IPS-18c (cell line): ENCODE measurements around the gene RNU7-1.

ENCODE experiments used
- H3K4me3 ChIP-seq: 2 replicates; pipeline ENCODE4 v1.7.0; 2013; ENCODE audit warnings: low read depth, mild to moderate bottlenecking, low read length, moderate library complexity; ENCODE audit not compliant: insufficient read depth
- H3K9me3 ChIP-seq: one replicate; pipeline ENCODE4 v1.6.1; 2013; ENCODE audit warnings: mild to moderate bottlenecking, low read length, moderate library complexity; ENCODE audit not compliant: control insufficient read depth, insufficient read depth

Gene RNU7-1

DNA sequence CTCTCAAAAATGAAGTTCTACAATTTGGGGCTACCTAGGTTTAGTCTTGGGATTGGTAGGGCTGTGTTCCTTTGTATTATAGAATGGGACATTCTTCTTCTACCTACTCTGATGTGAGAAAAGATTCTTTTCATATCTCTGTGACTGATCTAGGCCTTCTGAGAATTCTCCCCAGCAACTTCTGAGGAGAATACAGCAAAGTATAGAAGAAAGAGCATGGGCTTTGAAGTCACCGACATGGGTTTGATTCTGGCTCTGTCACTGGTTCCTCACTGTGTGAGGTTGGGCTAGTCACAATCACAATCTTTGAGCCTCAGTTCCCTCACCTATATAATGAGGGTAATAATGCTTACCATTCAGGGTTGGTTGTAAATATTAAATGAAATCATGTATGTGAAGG, 10.8 kb upstream of the RNU7-1 start:
- no peaks in the 10 kb centered on the region for H3K9me3 ChIP-seq
- no peak overlapping the region for H3K4me3 ChIP-seq

DNA sequence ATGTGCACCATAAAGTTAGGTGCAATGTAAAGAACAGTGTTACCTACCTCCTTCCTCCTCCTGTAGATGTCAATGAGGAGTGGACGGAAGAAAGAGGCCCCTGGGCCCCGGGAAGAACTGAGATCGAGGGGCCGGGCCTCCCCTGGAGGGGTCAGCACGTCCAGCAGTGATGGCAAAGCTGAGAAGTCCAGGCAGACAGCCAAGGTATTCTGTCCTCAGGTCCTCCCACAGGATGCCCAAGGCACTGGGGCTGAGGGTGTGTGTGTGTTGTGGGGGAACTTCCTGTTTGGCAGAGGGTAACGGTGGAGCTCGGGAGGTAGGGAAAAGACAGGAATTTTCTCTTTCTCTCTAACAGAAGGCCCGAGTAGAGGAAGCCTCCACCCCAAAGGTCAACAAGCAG, 9.5 kb upstream of the RNU7-1 start:
- no peak overlapping the region for H3K4me3 ChIP-seq
- H3K9me3 ChIP-seq = no peaks in the 10 kb centered on the region

GRCh38 chr12:6935371-6936193, 8.0 kb upstream of the RNU7-1 start:
- H3K9me3 ChIP-seq = no peaks in the 10 kb centered on the region
- no peak overlapping the region for H3K4me3 ChIP-seq

GRCh38 chr12:6936194-6936635, 7.4 kb upstream of the RNU7-1 start:
- Histone ChIP-seq H3K9me3 (no peaks in the 10 kb centered on the region), H3K4me3 (no peak overlapping the region)

- Histone ChIP-seq H3K9me3 (no peaks in the 10 kb centered on the region), H3K4me3 (peak overlapping the region; percentile 71; the same call in 1 of the 2 replicates)
Measured at GRCh38 chr12:6936636-6937480, 6.8 kb upstream of the RNU7-1 start.

DNA sequence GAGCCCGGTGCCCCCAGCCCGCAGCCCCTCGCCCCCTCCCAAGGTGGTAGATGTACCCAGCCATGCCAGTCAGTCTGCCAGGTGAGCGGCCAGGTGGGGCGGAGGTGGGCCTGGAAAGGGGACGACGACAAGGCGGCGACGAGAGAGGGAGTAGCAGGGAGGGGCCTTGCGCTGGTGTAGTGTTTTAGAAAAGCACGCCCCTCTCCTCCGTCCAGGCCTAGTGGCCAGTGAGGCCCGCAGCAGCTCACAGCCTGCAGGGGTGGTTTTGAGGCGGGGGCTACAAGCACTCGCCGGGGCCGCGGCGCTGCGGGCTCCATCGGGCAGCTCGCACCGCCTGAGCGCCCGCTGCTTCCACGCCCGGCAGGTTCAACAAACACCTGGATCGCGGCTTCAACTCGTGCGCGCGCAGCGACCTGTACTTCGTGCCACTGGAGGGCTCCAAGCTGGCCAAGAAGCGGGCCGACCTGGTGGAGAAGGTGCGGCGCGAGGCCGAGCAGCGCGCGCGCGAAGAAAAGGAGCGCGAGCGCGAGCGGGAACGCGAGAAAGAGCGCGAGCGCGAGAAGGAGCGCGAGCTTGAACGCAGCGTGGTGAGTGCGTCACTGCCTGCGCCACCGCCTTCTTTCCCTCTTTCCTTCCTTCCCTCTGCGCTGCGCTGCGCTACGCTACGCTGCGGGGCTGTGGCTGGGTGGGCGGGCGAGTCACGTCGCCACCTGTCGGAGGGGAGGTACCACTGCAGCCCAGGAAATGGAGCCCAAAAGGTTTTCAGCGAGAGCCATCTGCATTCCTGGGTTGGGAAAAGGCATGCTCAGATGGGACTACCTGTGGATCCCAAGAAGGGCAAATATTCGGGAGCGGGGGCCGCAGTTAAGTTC, 5.9 kb upstream of the RNU7-1 start:
- no peaks in the 10 kb centered on the region for H3K9me3 ChIP-seq

DNA sequence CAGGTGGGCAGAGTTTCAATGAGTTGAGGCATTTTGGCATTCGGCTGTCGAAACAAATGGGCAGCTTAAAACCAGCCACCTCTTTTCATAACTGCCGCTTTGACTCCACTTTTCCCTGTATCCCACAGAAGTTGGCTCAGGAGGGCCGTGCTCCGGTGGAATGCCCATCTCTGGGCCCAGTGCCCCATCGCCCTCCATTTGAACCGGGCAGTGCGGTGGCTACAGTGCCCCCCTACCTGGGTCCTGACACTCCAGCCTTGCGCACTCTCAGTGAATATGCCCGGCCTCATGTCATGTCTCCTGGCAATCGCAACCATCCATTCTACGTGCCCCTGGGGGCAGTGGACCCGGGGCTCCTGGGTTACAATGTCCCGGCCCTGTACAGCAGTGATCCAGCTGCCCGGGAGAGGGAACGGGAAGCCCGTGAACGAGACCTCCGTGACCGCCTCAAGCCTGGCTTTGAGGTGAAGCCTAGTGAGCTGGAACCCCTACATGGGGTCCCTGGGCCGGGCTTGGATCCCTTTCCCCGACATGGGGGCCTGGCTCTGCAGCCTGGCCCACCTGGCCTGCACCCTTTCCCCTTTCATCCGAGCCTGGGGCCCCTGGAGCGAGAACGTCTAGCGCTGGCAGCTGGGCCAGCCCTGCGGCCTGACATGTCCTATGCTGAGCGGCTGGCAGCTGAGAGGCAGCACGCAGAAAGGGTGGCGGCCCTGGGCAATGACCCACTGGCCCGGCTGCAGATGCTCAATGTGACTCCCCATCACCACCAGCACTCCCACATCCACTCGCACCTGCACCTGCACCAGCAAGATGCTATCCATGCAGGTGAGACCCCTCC, 5.0 kb upstream of the RNU7-1 start:
- H3K4me3 ChIP-seq = peak overlapping the region; percentile 41; the same call in 1 of the 2 replicates
- H3K9me3 ChIP-seq = no peaks in the 10 kb centered on the region

More for the DNA sequence above, 5.9 kb upstream of the RNU7-1 start:
- peak overlapping the region; percentile 71 for H3K4me3 ChIP-seq

- Histone ChIP-seq H3K9me3 (no peaks in the 10 kb centered on the region), H3K4me3 (no peak overlapping the region)
Measured at GRCh38 chr12:6939191-6939540, 4.5 kb upstream of the RNU7-1 start.

DNA sequence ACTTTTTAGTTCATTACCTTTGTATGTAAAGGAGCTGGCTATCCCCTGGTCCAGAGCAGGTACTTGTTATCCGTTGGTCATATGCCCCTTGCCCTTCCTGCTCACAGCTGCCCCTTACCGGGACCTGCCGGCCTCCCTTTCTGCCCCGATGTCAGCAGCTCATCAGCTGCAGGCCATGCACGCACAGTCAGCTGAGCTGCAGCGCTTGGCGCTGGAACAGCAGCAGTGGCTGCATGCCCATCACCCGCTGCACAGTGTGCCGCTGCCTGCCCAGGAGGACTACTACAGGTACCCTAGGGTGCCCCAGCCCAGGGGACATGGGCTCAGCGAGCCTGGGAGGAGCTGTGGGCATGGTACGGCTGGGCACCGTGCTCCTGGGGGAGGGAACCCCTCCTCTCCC, 2.3 kb upstream of the RNU7-1 start:
- H3K4me3 ChIP-seq = no peak overlapping the region
- no peaks in the 10 kb centered on the region for H3K9me3 ChIP-seq

DNA sequence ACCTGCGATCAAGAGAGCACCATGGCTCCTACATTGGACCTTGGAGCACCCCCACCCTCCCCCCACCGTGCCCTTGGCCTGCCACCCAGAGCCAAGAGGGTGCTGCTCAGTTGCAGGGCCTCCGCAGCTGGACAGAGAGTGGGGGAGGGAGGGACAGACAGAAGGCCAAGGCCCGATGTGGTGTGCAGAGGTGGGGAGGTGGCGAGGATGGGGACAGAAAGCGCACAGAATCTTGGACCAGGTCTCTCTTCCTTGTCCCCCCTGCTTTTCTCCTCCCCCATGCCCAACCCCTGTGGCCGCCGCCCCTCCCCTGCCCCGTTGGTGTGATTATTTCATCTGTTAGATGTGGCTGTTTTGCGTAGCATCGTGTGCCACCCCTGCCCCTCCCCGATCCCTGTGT, 1.8 kb upstream of the RNU7-1 start:
- no peaks in the 10 kb centered on the region for H3K9me3 ChIP-seq
- no peak overlapping the region for H3K4me3 ChIP-seq

GRCh38 chr12:6942331-6942665, 1.3 kb upstream of the RNU7-1 start:
- H3K9me3 ChIP-seq = no peaks in the 10 kb centered on the region
- 0 out of 2 replicates have a peak overlapping the region, but pooled peaks have one; percentile 1 for H3K4me3 ChIP-seq

GRCh38 chr12:6943389-6943721, 261 bp upstream of the RNU7-1 start:
- peak overlapping the region; percentile 38; the same call in 1 of the 2 replicates for H3K4me3 ChIP-seq
- H3K9me3 ChIP-seq = no peaks in the 10 kb centered on the region

DNA sequence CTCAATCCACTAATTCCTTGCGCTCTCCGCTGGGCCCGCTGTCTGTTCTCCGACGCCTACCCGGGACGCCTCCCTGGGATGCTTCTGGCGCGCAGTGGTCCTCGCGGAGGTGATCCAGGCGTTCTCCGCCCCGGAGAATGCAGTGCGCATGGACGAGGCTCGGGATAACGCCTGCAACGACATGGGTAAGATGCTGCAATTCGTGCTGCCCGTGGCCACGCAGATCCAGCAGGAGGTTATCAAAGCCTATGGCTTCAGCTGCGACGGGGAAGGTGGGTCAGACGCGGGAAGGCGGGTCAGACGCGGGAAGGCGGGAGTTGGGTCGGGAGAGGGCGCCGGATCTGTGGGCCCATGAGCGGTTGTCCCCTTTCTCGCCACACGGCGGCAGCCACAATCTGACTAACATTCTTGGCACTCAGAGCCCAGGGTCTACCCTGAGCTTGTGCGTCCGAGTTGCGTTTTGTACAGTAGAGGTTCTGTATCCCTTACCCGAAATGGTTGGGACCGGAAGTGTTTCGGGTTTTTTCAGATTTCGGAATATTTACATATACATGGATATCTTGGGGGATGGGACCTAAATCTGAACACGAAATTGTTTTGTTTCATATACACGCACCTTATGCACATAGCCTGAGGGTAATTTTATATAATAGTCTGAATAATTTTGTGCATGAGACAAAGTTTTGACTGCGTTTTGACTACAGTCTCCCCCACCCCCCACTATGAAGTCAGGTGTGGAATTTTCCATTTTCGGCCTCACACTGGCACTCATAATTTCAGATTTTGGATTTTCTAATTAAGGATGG, 968 bp downstream of the RNU7-1 start:
- Histone ChIP-seq H3K9me3 (no peaks in the 10 kb centered on the region), H3K4me3 (peak overlapping the region; percentile 83)

DNA sequence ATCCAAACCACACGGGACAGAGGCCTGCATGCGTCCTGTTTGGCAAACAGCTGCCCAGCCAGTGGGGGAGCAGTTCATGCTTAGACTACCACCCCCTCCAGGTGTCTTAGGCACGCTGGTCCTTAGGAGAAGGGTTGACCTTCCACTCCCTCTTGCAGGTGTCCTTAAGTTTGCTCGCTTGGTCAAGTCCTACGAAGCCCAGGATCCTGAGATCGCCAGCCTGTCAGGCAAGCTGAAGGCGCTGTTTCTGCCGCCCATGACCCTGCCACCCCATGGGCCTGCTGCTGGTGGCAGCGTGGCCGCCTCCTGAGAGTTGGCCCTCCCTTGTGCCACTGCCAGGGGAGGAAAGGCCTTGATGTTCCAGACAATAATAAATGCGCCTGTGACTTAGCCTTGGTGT, 2.0 kb downstream of the RNU7-1 start:
- Histone ChIP-seq H3K9me3 (no peaks in the 10 kb centered on the region), H3K4me3 (peak overlapping the region; percentile 40)

GRCh38 chr12:6946033-6946919, 2.7 kb downstream of the RNU7-1 start:
- Histone ChIP-seq H3K4me3 (peak overlapping the region; percentile 67), H3K9me3 (no peaks in the 10 kb centered on the region)
